GM18505 (cell line): ENCODE measurements around the gene BLID.

Source experiments
- ATAC-seq: cut with Tn5 transposase; IDR thresholded peaks from one replicate; pipeline ENCODE4 v1.9.1; 2021; ENCODE audit not compliant: unreplicated experiment
- POLR2A ChIP-seq: IDR thresholded peaks from 4 replicates; pipeline ENCODE4 v1.6.1; 2011; ENCODE audit warnings: borderline replicate concordance; ENCODE audit not compliant: insufficient read depth, insufficient read length; ENCODE audit errors: extremely low read depth

BLID gene

GRCh38 chr11:122150216-122151124, 34.5 kb upstream of the BLID start:
- ATAC-seq, result no peak
- no peak for TF ChIP-seq POLR2A

GRCh38 chr11:122149202-122149601, 33.2 kb upstream of the BLID start:
- no peak for TF ChIP-seq POLR2A
- no peak for ATAC-seq

DNA sequence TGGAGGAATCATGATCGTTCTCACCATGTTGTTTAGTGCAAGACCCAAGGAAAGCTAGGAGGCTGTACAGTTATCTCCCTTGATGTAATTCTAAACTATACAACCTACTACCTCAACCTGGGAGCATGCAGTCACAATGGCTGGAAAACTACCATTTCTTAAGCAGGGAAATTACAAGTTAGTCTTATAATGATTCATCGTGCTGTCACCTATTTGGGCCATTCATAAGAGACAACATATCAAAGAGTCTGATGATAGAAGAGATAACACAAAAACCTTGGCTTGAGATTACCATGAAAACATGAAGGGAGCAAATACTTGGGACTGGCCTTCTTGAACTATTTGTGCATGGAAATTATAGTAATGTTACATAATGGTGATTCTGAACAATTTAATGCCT, 30.5 kb upstream of the BLID start:
- no peak for ATAC-seq
- TF ChIP-seq POLR2A, result no peak

- no peak for ATAC-seq
- TF ChIP-seq POLR2A, result no peak
Measured at GRCh38 chr11:122145715-122146274, 29.8 kb upstream of the BLID start.

- TF ChIP-seq POLR2A, result no peak
- no peak for ATAC-seq
Measured at GRCh38 chr11:122144752-122145151, 28.7 kb upstream of the BLID start.

DNA sequence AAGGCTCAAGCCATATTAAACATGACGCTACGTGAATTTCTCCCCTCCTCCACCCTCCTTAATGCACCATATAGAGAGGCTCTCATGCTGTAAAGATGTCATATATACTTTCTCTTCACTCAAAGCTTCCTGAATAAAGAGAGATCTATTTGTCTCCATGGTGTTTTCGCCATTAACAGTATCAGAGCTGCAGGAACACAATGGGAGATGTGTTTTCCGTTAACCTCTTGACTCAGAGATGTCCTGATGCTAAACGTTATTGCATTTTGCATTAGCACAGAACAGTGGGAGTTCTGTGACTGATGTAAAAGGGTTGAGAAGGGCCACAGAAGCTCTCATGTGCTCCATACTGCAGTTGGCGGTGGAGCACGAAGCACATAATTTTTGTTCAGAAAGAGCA, 25.7 kb upstream of the BLID start:
- no peak for ATAC-seq

DNA sequence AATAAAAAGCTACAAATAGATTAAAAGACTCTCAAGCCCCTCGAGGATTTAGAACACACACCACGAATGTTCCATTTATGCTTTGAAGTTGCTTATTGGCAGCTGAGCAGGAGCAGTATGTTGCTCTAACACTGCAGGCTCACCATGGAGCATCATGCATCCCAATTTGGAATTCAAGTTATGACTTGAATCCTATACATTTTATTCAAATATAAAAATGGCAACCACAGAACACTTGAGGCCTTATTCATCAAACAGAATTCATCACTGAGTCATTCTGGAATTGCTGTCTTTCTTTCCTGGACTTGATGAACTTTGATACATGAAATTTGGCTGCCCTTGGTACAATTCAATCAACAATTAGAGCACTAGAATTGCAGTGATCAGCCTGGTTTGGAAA, 24.5 kb upstream of the BLID start:
- no peak for TF ChIP-seq POLR2A

More for the DNA sequence above, 25.7 kb upstream of the BLID start:
- no peak for TF ChIP-seq POLR2A

DNA sequence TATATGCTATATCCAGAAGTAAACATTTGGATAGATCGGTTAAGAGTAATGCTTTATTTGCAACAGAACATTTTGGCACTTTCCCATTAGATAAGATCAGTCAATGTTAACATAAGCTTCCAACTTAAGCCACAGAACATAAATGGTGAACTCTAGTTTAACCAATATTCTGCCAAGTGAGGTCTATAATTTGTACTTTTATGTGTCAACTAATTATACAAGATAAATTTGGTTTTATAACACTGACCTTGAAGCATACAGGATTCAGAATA, 23.5 kb upstream of the BLID start:
- ATAC-seq, result no peak
- TF ChIP-seq POLR2A, result no peak

More for the DNA sequence above, 24.5 kb upstream of the BLID start:
- ATAC-seq, result no peak

DNA sequence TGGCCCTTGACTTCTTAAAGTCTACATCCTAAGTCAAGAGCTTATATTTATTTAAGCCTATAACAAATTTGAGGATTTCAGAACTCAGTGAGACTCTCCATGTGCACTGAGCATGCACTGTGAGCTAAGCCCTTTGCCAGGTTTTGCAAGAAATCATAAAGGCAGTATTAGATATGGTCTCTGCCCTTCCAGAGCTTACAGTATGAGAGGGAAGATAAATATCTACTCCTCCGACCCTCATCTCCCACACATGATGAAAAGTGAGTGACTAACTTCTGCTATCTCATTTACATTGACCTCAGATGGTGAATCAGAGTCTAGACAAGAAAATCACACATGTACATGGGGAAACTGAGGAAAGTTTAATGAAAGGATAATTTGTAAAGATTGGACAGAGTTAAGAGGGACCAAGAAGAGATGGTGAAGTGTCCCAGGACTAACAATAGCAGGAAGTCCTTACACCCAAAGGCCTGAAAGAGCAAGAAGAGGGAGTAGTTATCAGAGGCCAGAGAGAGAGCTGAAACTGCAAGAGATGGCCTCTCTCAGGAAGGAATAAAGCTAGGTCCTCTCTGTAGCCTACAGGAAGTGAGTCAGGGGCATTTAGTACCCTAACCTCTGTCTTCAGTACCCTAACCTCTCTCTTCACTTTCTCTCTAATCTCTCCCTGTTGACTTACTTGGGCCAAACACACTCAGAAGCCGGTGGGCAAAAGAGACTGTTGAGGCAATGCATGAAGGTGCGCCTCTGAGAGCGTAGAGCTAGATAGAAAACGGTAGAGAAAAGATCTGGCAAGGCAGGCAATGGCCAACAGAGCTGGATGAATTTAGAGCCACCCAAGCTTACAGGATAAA, 23.0 kb upstream of the BLID start:
- TF ChIP-seq POLR2A, result no peak
- no peak for ATAC-seq

DNA sequence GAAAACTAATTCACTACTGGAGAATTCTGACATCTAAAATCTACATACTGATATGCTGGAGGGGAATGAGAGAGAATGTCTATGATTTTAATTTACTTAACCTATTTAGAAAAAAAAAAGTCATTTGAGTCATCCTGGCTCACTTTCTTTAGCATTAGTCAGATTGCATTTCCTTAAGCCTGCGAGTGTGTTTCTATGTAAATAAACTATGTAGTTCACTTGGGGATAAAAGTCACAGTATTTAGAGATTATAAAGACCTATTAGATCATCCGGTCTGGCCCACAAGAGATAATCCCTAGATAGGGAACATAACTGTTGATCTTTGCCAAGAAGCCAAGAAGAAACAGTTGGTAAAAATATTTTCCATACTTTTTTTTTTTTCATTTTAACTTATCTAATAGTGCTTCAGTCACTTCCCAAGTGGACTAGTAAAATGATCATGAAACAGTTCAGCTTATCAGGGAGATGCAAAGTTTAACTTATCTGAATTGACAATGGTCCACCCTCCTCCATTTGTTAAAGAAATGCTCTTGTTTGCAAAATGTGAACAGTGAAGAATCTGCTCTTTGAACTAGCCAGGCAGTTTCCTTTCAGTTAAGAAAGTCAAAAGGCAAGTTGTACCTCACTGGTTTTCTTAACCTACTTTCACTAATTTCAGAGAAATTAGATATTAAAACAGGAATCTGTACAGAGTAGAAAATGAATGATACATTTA, 21.2 kb upstream of the BLID start:
- ATAC-seq, result no peak
- no peak for TF ChIP-seq POLR2A

DNA sequence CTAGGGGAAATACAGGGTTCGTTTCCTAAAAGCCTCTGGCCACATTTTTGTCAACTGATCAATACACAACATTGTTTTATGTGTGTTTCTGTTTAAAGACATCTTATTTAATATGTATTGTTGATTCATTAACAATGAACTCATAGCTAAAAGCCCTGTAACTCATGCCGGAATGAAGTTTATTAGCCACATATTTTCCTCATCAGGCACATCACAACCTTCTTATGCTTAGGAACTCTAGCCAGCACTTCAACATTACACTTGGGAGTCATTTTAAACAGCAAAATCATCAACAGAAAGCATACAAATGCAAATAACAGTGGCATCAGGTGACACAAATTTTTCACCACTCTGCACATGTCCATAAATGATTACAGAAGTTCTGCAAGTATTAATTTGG, 15.1 kb upstream of the BLID start:
- TF ChIP-seq POLR2A, result no peak
- no peak for ATAC-seq

- TF ChIP-seq POLR2A, result no peak
- no peak for ATAC-seq
Measured at GRCh38 chr11:122128146-122128545, 12.1 kb upstream of the BLID start.

GRCh38 chr11:122127020-122127419, 11.0 kb upstream of the BLID start:
- no peak for ATAC-seq

More at GRCh38 chr11:122127020-122127419, 11.0 kb upstream of the BLID start:
- TF ChIP-seq POLR2A, result no peak
